ENCODE data around the gene ZNF526.

ZNF526 gene

GRCh38 chr19:42188665-42189064 lies 31.4 kb upstream of the ZNF526 start:
- H3K9ac ChIP-seq (ENCODE audit: low read depth, low read length): no peak overlapping the region
- no peaks in the 10 kb centered on the region for H3K36me3 ChIP-seq (ENCODE audit: insufficient read depth, low read length)
- H3K9me3 ChIP-seq (ENCODE audit: control insufficient read depth, insufficient read depth, low read length): peaks cover 5% of the 10 kb centered on the region
- H3K4me1 ChIP-seq (ENCODE audit: insufficient read depth, low read length): no peaks in the 10 kb centered on the region; the same call in 1 of the 2 replicates

- Histone ChIP-seq H3K9me3 (ENCODE audit: control insufficient read depth, insufficient read depth, low read length) (peaks cover 6% of the 10 kb centered on the region), H3K4me1 (ENCODE audit: insufficient read depth, low read length) (no peaks in the 10 kb centered on the region; the same call in 1 of the 2 replicates), H3K9ac (ENCODE audit: low read depth, low read length) (no peak overlapping the region), H3K36me3 (ENCODE audit: insufficient read depth, low read length) (no peaks in the 10 kb centered on the region)
Measured at GRCh38 chr19:42189133-42189532, 31.0 kb upstream of the ZNF526 start.

- Histone ChIP-seq H3K9me3 (ENCODE audit: control insufficient read depth, insufficient read depth, low read length) (peaks cover 6% of the 10 kb centered on the region), H3K36me3 (ENCODE audit: insufficient read depth, low read length) (no peaks in the 10 kb centered on the region), H3K4me1 (ENCODE audit: insufficient read depth, low read length) (no peaks in the 10 kb centered on the region; the same call in 1 of the 2 replicates), H3K9ac (ENCODE audit: low read depth, low read length) (no peak overlapping the region)
Measured at GRCh38 chr19:42191330-42191729, 28.8 kb upstream of the ZNF526 start.

- Histone ChIP-seq H3K4me1 (ENCODE audit: insufficient read depth, low read length) (peaks cover 2% of the 10 kb centered on the region), H3K36me3 (ENCODE audit: insufficient read depth, low read length) (no peaks in the 10 kb centered on the region), H3K9me3 (ENCODE audit: control insufficient read depth, insufficient read depth, low read length) (peaks cover 6% of the 10 kb centered on the region), H3K9ac (ENCODE audit: low read depth, low read length) (no peak overlapping the region)
Measured at GRCh38 chr19:42191855-42192254, 28.3 kb upstream of the ZNF526 start.

- H3K4me1 ChIP-seq (ENCODE audit: insufficient read depth, low read length): peaks cover 10% of the 10 kb centered on the region
Measured at GRCh38 chr19:42193294-42193693, 26.8 kb upstream of the ZNF526 start.

GRCh38 chr19:42193706-42194105 lies 26.4 kb upstream of the ZNF526 start:
- Histone ChIP-seq H3K9ac (ENCODE audit: low read depth, low read length) (no peak overlapping the region), H3K36me3 (ENCODE audit: insufficient read depth, low read length) (0 out of 2 replicates have a peak, but pooled peaks cover 3% of the 10 kb centered on the region), H3K4me1 (ENCODE audit: insufficient read depth, low read length) (peaks cover 11% of the 10 kb centered on the region), H3K9me3 (ENCODE audit: control insufficient read depth, insufficient read depth, low read length) (peaks cover 6% of the 10 kb centered on the region)

More at GRCh38 chr19:42193294-42193693, 26.8 kb upstream of the ZNF526 start:
- H3K36me3 ChIP-seq (ENCODE audit: insufficient read depth, low read length): no peaks in the 10 kb centered on the region
- no peak overlapping the region for H3K9ac ChIP-seq (ENCODE audit: low read depth, low read length)
- H3K9me3 ChIP-seq (ENCODE audit: control insufficient read depth, insufficient read depth, low read length): peaks cover 6% of the 10 kb centered on the region

- H3K4me1 ChIP-seq (ENCODE audit: insufficient read depth, low read length): peaks cover 22% of the 10 kb centered on the region
- H3K36me3 ChIP-seq (ENCODE audit: insufficient read depth, low read length): 0 out of 2 replicates have a peak, but pooled peaks cover 5% of the 10 kb centered on the region
- peaks cover 6% of the 10 kb centered on the region for H3K9me3 ChIP-seq (ENCODE audit: control insufficient read depth, insufficient read depth, low read length)
- H3K9ac ChIP-seq (ENCODE audit: low read depth, low read length): no peak overlapping the region
Measured at GRCh38 chr19:42196011-42197001, 23.8 kb upstream of the ZNF526 start.

GRCh38 chr19:42197375-42197817 lies 22.7 kb upstream of the ZNF526 start:
- 0 out of 2 replicates have a peak, but pooled peaks cover 5% of the 10 kb centered on the region for H3K36me3 ChIP-seq (ENCODE audit: insufficient read depth, low read length)
- peaks cover 22% of the 10 kb centered on the region for H3K4me1 ChIP-seq (ENCODE audit: insufficient read depth, low read length)
- no peak overlapping the region for H3K9ac ChIP-seq (ENCODE audit: low read depth, low read length)
- peaks cover 6% of the 10 kb centered on the region for H3K9me3 ChIP-seq (ENCODE audit: control insufficient read depth, insufficient read depth, low read length)

GRCh38 chr19:42198676-42199439 lies 21.3 kb upstream of the ZNF526 start:
- Histone ChIP-seq H3K9me3 (ENCODE audit: control insufficient read depth, insufficient read depth, low read length) (no peaks in the 10 kb centered on the region), H3K9ac (ENCODE audit: low read depth, low read length) (no peak overlapping the region), H3K4me1 (ENCODE audit: insufficient read depth, low read length) (peaks cover 22% of the 10 kb centered on the region), H3K36me3 (ENCODE audit: insufficient read depth, low read length) (peaks cover 5% of the 10 kb centered on the region; the same call in 1 of the 2 replicates)

GRCh38 chr19:42199440-42200115 lies 20.5 kb upstream of the ZNF526 start:
- Histone ChIP-seq H3K9ac (ENCODE audit: low read depth, low read length) (peak overlapping the region; percentile 7; the same call in 1 of the 2 replicates), H3K4me1 (ENCODE audit: insufficient read depth, low read length) (peaks cover 22% of the 10 kb centered on the region), H3K36me3 (ENCODE audit: insufficient read depth, low read length) (peaks cover 5% of the 10 kb centered on the region; the same call in 1 of the 2 replicates), H3K9me3 (ENCODE audit: control insufficient read depth, insufficient read depth, low read length) (no peaks in the 10 kb centered on the region)

GRCh38 chr19:42200116-42200715 lies 19.9 kb upstream of the ZNF526 start:
- peaks cover 22% of the 10 kb centered on the region for H3K4me1 ChIP-seq (ENCODE audit: insufficient read depth, low read length)
- H3K9ac ChIP-seq (ENCODE audit: low read depth, low read length): no peak overlapping the region
- peaks cover 5% of the 10 kb centered on the region; the same call in 1 of the 2 replicates for H3K36me3 ChIP-seq (ENCODE audit: insufficient read depth, low read length)
- no peaks in the 10 kb centered on the region for H3K9me3 ChIP-seq (ENCODE audit: control insufficient read depth, insufficient read depth, low read length)

GRCh38 chr19:42201489-42202289 lies 18.4 kb upstream of the ZNF526 start:
- H3K4me1 ChIP-seq (ENCODE audit: insufficient read depth, low read length): peaks cover 22% of the 10 kb centered on the region
- H3K9me3 ChIP-seq (ENCODE audit: control insufficient read depth, insufficient read depth, low read length): no peaks in the 10 kb centered on the region
- H3K36me3 ChIP-seq (ENCODE audit: insufficient read depth, low read length): peaks cover 5% of the 10 kb centered on the region; the same call in 1 of the 2 replicates
- no peak overlapping the region for H3K9ac ChIP-seq (ENCODE audit: low read depth, low read length)

All from ES-I3 (cell line).